GM19397 (cell line): Measurements from ENCODE around the gene TAGLN3.

Source experiments
- ATAC-seq: cut with Tn5 transposase; IDR thresholded peaks from one replicate; pipeline ENCODE4 v1.9.1; 2021; ENCODE audit warnings: mild to moderate bottlenecking, moderate library complexity; ENCODE audit not compliant: unreplicated experiment

TAGLN3 gene

DNA sequence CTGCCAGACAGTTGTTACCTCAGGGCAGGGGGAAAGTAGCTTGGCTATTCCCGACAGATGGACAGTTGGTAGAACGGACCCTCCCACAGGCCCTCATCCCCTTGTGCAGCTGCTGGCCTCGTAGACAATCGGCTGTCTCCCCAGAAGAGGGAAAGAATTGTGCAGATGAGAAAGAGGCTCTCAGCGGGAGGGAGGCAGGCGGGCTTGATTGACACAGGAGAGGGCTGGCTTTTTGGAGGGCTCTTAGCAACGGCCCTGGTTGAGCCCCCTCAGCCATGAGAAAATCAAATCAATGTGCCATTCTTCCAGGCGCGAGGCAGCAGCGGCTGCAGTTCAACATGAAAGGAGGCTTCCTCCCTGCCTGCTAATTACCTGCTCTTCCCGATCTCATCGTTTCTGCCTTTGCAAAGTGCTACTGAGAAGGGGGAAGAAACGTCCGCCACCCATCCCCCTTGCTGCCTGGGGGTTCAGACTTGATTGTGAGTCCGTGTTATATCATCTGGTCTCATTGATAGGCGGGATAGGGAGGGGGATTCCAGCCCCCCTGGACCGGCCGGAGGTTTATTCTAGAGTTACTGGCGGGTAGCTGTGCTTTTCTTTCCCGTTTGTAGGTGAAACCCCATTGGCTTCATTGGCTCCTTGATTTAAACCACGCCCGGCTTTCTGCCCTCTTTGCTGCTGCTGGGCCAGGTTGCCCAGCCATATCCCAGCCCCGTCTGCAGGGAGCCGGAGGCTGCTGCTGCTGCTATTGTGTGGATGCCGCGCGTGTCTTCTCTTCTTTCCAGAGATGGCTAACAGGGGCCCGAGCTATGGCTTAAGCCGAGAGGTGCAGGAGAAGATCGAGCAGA, at the start of gene TAGLN3:
TAGLN3 (plus strand) TSS at position 287 of the 848 bp plus-strand sequence; CDS start at position 788, 501 bp downstream.
- no peak for ATAC-seq

DNA sequence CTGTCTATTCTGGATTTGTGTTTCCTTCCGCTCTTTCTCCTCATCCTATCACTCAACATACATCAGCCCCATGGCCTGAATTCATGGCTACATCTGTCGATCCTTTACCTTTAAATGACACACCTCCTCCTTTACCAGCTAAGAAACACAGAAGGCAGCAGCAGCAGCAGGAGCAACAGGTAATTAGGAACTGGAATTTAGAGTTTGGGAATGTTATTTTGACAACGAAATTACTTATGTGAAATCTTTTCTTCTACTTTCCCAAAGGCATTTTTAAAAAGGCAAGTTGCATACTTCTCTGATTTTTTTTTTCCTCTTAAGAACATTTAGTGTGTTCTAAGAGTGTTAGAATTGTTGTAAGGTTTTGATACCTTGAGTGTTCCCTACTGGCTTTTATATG, 49.0 kb upstream of the TAGLN3 start:
- no peak for ATAC-seq

DNA sequence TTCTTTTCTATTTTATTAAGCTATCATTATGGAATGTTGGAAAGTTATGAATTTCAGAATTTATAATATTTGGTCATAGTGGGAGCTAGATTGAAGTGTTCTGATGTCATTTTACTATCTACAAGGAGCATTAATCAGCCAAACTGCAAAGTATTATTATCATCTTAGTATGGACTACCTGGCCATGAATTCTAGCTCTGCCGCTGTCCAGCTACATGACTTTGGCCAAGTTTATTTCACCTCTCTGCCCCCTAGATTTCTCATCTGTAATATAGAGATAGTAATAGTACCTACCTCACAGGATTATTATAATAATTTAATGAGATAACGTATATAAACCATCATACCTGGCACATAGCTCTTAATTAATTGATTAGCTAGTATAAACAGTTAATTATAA, 47.7 kb upstream of the TAGLN3 start:
- ATAC-seq = no peak

DNA sequence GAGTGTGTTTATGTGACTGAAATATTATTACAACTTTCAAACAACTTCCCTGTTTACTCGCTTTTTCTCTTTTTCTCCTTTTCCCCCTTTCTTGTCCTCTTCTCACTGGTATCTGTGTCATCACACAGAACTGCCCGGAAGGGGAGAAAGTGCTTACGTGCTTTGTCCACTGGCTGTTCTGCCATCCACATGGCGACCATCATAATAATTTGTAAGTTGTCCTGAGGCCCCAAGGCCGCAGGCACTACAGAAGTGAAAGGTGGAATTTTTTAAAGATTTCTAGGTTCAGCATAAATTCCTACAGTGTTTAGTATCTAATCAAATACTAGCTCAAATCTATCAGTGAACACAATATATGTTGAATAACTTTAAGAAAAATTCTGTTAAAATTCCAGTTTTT, 46.6 kb upstream of the TAGLN3 start:
- no peak for ATAC-seq

DNA sequence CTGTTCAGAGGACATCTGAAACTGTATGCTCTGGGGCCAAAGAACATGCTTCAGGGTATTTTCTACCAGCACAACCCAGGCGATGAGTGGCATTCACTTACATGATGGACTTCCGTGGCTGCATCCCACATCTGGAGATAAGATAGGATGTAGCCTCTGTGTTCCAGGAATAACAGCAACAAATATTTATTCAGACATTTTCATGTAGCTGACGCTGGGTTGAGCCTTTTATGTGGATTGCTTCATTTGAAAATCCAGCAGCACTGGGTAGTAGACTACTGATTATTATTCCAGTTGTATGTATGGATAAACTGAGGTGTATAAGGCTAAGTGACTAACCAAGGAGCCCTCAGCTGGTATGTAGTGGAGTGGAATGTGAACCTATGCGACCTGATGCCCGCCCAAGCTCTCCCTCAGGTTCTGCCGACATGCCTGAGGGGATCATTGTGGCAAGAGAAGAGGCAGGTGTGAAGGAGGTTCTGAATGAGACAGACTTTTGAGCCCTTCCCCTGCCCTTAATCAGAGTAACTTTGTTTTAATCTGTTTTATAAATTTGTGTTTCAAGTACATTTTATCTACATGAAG, 45.8 kb upstream of the TAGLN3 start:
- no peak for ATAC-seq

DNA sequence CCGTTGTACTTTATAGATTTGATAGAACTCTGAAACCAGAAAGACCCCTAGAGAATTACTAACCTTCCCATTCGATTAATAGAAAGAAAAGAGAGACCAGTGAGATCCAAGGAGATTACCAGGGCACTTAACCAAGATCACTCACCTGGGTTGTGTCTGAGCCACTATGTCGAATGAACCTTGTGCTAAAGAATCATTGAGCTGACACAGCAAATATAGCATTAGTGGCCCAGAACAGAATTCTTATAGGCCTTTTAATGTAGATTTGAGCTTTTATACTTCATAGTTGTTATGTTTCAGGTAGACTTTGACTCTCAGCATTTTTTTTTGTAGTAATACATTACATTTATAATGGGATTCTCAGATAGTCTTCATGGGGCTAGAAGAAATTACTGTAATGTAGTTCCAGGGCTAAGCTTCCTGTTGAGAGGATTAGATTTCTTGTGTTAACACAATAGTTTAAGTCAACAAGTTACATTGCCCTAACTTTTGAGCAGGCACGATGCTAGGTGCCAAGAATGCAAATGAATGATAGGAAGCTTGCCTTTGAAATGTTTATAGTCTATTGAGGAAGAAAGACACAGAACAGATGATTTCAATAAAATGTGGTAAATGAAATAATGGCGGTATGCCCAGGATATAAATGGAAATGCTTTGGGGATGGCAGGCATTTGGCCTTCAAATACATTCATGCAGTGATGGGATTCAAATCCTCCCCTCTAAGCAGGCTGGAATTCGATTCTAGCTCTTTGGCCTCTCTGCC, 44.3 kb upstream of the TAGLN3 start:
- no peak for ATAC-seq

DNA sequence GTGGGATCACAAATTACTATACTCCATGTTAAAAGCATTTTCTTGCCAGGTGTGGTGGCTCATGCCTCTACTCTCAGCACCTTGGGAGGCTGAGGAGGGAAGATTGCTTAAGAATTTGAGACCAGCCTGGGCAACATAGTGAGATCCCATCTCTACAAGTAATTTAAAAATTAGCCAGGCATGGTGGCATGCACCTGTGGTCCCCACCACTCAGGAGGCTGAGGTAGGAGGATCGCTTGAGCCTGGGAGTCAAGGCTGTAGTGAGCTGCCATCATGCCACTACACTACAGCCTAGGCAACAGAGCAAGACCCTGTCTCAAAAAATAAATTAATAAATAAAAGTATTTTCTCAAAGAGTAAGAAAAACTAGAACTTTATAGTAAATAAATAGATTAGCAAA, 42.8 kb upstream of the TAGLN3 start:
- ATAC-seq = no peak

DNA sequence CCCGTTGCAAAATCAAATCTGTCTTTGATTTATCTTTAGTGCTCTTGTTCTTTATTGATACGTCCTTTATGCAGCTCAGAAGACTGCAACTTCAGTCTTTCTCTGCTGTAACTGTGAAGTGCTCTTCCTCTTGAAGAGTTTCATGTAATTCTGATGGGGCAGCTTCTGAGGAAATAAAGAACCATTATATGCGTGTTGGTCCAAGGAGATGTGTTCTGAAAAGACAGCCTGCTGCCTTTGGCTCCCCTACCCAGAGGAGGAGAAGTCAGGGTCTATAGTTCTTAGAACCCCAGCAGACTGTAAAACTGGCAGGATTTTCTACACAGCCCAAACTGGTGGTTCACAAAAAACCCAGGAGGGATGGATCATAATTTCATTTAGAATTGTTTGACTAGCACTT, 42.3 kb upstream of the TAGLN3 start:
- ATAC-seq = no peak

DNA sequence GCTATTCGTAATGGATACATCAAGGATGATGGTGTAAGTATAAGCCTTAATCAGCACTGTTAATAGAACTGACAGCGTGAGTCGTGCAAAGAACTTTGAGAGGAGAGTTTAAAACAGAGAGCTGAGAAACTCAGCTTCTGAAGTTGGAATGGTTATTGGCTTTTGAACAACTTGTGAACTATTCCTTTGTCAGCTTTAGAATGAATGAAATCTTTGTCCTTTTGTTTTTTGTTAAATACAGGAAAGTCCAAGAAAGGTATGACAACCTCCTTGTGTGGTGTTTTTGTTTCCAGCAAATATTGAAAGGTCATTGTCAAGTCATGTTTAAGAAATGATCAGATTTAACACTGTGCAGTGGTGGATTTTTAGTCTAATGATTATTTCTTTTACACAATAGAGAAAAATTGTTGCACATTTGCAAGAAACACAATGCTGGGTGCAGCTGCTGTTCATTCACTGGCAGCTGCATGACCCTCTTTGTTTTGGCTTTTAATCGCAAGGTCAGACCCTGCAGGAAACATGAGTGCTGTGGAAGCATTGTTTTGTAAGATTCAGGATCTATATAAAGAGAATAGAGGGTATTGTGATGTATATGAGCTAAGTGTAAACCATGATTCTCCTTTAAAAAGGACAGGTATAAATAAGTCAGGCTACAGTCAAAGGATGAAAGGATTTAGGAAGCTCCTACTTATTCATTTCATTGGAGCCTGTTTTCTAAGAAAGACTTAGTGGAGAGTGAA, 41.6 kb upstream of the TAGLN3 start:
- no peak for ATAC-seq

DNA sequence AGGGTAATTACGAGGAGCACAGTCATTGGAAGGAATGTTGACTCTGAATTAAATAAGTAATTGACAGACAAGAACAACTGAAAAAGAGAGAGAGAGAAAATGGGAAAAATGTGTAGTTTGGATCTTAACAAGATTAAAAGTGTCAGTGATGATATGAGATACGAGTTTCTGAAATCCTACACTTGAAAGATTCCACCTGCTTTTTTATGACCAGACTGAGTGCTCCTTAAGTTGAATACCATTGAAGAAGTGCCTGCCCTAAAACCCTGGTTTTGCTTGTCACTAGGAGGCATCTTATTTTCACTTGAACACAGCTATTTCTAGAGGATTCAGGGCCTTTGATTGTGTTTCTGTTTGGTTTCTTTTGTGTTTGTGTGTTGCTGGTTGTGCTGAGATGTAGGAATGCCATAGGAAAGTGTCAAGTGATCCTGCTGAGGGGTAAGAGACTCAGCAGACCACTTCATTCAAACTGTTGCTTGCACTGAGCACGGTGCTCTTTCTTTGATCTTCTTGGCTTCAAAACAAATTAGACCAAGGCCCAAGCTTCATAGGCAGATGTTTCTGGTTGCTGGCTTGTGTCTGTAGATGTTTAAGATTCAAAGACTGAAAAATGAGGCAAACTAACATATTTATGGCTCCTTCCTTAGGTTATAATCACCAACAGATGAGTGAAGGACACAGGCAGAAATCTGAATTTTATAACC, 37.1 kb upstream of the TAGLN3 start:
- ATAC-seq = no peak

DNA sequence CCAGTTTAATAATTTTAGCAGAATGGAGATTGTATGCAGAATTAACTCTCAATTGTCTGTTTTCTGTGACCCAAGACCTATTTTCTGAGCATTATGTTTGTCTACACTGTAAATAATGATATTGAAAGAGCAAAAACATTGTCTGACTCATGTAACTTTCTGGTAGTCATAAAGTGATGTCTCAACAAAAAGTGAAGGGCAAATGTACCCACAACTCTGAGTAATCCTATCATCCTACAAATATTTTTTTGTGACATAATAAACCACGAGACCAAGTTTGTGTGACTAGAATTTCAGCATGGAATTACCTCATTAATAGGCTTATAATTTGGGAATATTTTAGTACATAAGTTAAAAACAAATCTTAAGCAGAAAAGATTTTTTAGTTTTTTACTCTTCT, 35.3 kb upstream of the TAGLN3 start:
- no peak for ATAC-seq

DNA sequence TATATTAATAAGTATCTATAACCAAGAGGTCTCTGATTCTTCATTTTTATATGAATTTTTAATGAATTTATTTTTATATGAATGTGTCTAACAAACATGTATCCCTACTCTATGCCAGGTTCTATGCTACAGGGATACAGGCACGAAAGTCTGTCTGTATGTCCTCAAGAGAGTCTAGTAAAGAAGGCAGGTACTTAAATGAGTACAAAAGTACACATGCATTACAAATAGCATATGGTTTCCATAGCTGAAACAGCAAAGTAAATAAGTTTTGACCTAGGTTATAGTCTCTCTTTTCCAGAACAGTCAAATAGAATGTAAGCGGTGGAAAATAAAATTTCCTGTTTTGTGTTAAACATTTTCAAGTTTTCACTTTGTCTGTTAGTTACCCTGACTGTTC, 33.2 kb upstream of the TAGLN3 start:
- no peak for ATAC-seq

DNA sequence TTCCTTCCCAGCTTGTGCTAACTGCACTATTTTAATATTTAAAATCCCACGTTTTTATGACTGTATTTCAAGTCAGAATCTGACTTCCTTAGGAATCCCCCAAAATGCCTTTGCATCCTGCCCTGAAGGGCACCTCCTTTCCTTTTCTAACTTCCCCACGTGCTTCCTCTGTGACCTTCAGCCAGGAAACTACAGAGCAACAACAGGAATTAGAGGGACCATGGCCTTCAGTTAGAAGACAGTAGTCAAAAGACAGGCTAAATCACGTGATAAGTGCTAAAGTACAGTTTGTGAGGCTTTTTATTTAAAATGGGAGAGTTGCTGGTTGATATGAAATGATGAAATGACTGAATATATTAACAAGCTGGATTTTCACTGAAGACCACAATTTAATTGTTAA, 31.7 kb upstream of the TAGLN3 start:
- ATAC-seq = no peak

DNA sequence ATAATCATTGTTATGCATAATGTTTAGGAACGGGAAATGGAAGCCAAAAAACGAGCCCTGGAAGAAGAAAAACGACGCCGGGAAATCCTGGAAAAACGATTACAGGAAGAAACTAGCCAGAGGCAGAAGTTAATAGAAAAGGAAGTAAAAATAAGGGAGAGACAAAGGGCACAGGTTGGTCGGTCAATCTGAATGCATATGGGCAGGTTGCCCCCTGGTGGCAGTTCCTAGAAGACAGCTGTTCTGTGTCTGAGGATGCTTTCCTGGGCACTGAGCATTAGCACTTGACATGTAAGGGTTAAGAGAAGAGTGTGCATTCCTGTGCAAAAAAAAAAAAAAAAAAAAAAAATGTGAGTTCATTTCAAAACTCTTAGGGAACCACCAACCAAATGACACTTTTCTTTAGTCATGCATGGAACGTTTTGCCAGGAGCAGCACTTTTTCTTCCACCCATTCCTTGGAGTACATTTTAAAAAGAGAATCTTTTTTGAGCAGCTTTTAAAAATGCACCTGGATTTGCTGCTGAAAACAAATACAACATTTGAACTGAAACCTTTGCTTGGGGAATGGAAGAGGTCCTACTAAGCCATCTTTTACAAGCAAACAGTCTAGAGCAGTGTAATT, 31.0 kb upstream of the TAGLN3 start:
- peak; percentile 95 for ATAC-seq

DNA sequence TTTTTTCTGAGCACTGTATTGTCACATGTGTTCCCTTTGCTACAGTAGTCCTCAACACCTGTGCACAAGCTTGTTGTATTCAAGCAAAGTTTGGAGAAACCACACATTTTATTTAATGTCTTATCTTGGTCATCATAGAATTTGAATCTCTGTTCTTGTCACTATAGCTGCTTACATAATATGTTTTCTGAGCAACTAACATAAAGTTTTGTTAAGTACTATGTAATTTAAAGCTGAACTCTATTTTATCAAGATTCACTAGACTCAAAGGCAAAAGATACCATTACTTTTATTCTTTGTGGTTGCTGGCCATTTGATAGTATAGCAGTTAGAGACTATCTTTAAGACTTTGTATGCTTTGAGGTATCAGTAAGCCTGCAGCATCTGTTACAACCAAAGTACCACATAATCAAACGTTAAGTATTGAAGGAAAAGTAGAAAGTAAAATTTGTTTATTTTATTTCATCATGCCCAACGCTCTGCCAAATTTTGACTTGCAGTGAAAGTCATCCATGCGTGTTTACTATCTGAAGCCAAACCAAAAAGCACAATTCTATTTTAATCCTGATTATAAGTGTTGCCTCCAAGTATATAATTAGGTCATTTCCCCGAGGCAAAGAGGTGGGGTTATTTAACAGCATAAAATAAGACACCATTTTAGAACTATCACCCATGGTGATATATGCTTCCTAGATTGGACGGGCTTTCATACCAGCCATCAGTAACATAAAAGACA, 30.2 kb upstream of the TAGLN3 start:
- no peak for ATAC-seq

DNA sequence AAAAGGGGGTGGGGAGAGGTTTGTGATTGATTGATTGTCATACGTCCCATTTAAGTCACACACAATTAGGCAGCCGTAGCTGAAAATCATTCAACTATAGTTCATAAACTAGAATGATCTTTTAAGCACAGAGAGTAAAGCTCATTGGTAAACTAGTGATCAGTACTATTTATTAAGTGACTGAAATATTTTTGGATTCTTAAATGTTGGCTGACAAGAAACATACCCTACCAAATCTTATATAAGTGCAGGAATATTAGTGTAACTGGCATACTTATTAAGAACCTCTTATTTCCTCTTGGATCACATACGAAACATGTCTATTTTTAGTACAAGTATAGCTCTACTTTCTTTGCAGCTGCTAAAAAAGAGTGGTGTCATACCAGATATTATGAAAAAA, 28.3 kb upstream of the TAGLN3 start:
- no peak for ATAC-seq

DNA sequence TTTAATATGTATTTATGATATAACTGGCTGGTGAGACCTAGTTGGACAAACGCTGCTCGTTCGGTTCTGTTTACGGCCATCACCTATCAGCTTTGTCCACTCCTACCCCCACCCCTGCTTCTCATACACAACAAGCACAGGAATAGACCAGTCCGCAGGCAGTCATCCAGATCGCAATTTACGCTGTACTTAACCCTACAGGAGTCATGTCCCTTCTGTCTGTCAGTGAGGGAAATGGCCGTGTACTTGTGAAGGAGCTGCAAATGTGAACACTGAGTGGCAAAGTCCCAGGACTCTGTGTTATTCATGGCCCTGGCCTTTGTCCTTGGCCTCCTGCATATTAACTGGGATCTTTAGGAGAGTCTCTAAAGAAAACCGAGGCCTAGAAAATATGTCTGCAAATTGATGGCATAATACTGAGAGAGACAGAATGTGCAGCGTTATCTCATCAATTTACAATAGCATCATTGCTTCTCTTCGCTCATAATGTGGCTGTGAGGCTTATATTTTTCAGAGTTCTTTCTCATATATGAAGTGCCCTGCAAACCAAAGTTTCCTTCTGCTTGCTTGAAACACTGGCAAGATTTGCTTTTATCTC, 27.1 kb upstream of the TAGLN3 start:
- no peak for ATAC-seq

DNA sequence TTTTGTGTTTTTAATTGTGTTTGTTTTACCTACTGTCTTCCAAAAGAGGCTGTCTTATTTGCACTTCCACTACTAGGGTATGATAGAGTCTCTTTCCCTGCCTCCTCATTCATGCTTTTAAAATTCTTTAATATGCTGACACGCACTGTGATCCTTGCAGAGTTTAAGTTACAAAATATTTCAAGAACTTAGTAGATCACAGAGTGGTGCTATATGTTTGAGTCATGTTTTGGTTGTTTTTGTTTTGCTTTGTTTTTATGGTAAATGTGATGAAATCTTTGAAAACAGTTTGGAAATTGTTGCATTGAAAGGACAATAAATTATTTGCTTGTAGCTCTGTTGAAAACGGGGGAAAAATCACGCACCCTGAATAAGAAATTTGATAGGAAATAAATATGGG, 25.8 kb upstream of the TAGLN3 start:
- no peak for ATAC-seq

DNA sequence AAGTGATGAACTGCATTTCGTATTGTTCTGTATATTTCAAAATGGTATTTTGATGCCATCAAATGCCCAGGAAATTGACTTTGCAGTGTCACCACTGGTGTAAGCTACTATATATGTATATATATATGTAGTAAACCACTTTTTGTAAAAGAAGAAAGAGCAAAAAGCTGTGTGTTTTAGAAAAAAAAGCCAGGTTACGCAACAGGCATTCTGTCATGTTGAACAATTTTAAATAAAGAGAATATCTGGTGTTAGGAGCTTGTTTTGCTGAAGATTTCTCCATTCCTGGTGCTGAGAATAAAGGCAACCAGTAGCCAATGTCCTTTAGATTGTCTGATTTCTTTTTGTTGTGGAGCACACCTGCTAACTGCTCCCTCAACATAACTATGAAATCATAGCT, 23.6 kb upstream of the TAGLN3 start:
- ATAC-seq = no peak
